ENCODE results near the gene MYO16.

Gene MYO16

GRCh38 chr13:108833531-108833930 lies 204.1 kb downstream of the MYO16 start:
- H3K27ac ChIP-seq (ENCODE audit: low read depth, low read length): no peak overlapping the region
- 0 out of 2 replicates have a peak, but pooled peaks cover 3% of the 10 kb centered on the region for H3K4me1 ChIP-seq (ENCODE audit: control insufficient read depth, insufficient read depth, low read length)
- no peaks in the 10 kb centered on the region for H3K36me3 ChIP-seq (ENCODE audit: control insufficient read depth, insufficient read depth, low read length)
- H3K27me3 ChIP-seq (ENCODE audit: control insufficient read depth, insufficient read depth, low read length): no peaks in the 10 kb centered on the region
- H3K9me3 ChIP-seq (ENCODE audit: control insufficient read depth, insufficient read depth, low read length): peaks cover 12% of the 10 kb centered on the region
- no peak overlapping the region for H3K9ac ChIP-seq (ENCODE audit: low read depth, low read length)
- H3K4me3 ChIP-seq (ENCODE audit: low read depth, low read length): no peak overlapping the region

GRCh38 chr13:108834193-108834592 lies 204.8 kb downstream of the MYO16 start:
- no peak overlapping the region for H3K4me3 ChIP-seq (ENCODE audit: low read depth, low read length)
- H3K27ac ChIP-seq (ENCODE audit: low read depth, low read length): no peak overlapping the region

GRCh38 chr13:108835083-108835482 lies 205.7 kb downstream of the MYO16 start:
- no peaks in the 10 kb centered on the region for H3K27me3 ChIP-seq (ENCODE audit: control insufficient read depth, insufficient read depth, low read length)
- H3K36me3 ChIP-seq (ENCODE audit: control insufficient read depth, insufficient read depth, low read length): no peaks in the 10 kb centered on the region
- no peak overlapping the region for H3K4me3 ChIP-seq (ENCODE audit: low read depth, low read length)
- 0 out of 2 replicates have a peak, but pooled peaks cover 3% of the 10 kb centered on the region for H3K9me3 ChIP-seq (ENCODE audit: control insufficient read depth, insufficient read depth, low read length)
- H3K27ac ChIP-seq (ENCODE audit: low read depth, low read length): no peak overlapping the region
- no peak overlapping the region for H3K9ac ChIP-seq (ENCODE audit: low read depth, low read length)
- 0 out of 2 replicates have a peak, but pooled peaks cover 3% of the 10 kb centered on the region for H3K4me1 ChIP-seq (ENCODE audit: control insufficient read depth, insufficient read depth, low read length)

More at GRCh38 chr13:108834193-108834592, 204.8 kb downstream of the MYO16 start:
- Histone ChIP-seq H3K27me3 (ENCODE audit: control insufficient read depth, insufficient read depth, low read length) (no peaks in the 10 kb centered on the region), H3K4me1 (ENCODE audit: control insufficient read depth, insufficient read depth, low read length) (0 out of 2 replicates have a peak, but pooled peaks cover 3% of the 10 kb centered on the region), H3K9ac (ENCODE audit: low read depth, low read length) (no peak overlapping the region), H3K36me3 (ENCODE audit: control insufficient read depth, insufficient read depth, low read length) (no peaks in the 10 kb centered on the region), H3K9me3 (ENCODE audit: control insufficient read depth, insufficient read depth, low read length) (peaks cover 6% of the 10 kb centered on the region; the same call in 1 of the 2 replicates)

- H3K9me3 ChIP-seq (ENCODE audit: control insufficient read depth, insufficient read depth, low read length): no peaks in the 10 kb centered on the region
- H3K27me3 ChIP-seq (ENCODE audit: control insufficient read depth, insufficient read depth, low read length): no peaks in the 10 kb centered on the region
- H3K27ac ChIP-seq (ENCODE audit: low read depth, low read length): no peak overlapping the region
- H3K4me1 ChIP-seq (ENCODE audit: control insufficient read depth, insufficient read depth, low read length): peaks cover 9% of the 10 kb centered on the region
- H3K36me3 ChIP-seq (ENCODE audit: control insufficient read depth, insufficient read depth, low read length): no peaks in the 10 kb centered on the region
- no peak overlapping the region for H3K4me3 ChIP-seq (ENCODE audit: low read depth, low read length)
- no peak overlapping the region for H3K9ac ChIP-seq (ENCODE audit: low read depth, low read length)
Measured at GRCh38 chr13:108850691-108851090, 221.3 kb downstream of the MYO16 start.

GRCh38 chr13:108851660-108852059 lies 222.2 kb downstream of the MYO16 start:
- no peaks in the 10 kb centered on the region for H3K36me3 ChIP-seq (ENCODE audit: control insufficient read depth, insufficient read depth, low read length)
- no peak overlapping the region for H3K9ac ChIP-seq (ENCODE audit: low read depth, low read length)
- no peak overlapping the region for H3K4me3 ChIP-seq (ENCODE audit: low read depth, low read length)
- H3K4me1 ChIP-seq (ENCODE audit: control insufficient read depth, insufficient read depth, low read length): peaks cover 17% of the 10 kb centered on the region
- no peaks in the 10 kb centered on the region for H3K9me3 ChIP-seq (ENCODE audit: control insufficient read depth, insufficient read depth, low read length)
- H3K27me3 ChIP-seq (ENCODE audit: control insufficient read depth, insufficient read depth, low read length): no peaks in the 10 kb centered on the region
- no peak overlapping the region for H3K27ac ChIP-seq (ENCODE audit: low read depth, low read length)

GRCh38 chr13:108853031-108853430 lies 223.6 kb downstream of the MYO16 start:
- H3K9ac ChIP-seq (ENCODE audit: low read depth, low read length): no peak overlapping the region
- peaks cover 19% of the 10 kb centered on the region for H3K4me1 ChIP-seq (ENCODE audit: control insufficient read depth, insufficient read depth, low read length)
- H3K36me3 ChIP-seq (ENCODE audit: control insufficient read depth, insufficient read depth, low read length): no peaks in the 10 kb centered on the region
- no peak overlapping the region for H3K27ac ChIP-seq (ENCODE audit: low read depth, low read length)
- H3K27me3 ChIP-seq (ENCODE audit: control insufficient read depth, insufficient read depth, low read length): no peaks in the 10 kb centered on the region
- no peaks in the 10 kb centered on the region for H3K9me3 ChIP-seq (ENCODE audit: control insufficient read depth, insufficient read depth, low read length)
- no peak overlapping the region for H3K4me3 ChIP-seq (ENCODE audit: low read depth, low read length)

- H3K9ac ChIP-seq (ENCODE audit: low read depth, low read length): no peak overlapping the region
- no peak overlapping the region for H3K4me3 ChIP-seq (ENCODE audit: low read depth, low read length)
- no peaks in the 10 kb centered on the region for H3K27me3 ChIP-seq (ENCODE audit: control insufficient read depth, insufficient read depth, low read length)
- H3K27ac ChIP-seq (ENCODE audit: low read depth, low read length): no peak overlapping the region
- H3K9me3 ChIP-seq (ENCODE audit: control insufficient read depth, insufficient read depth, low read length): no peaks in the 10 kb centered on the region
- no peaks in the 10 kb centered on the region for H3K36me3 ChIP-seq (ENCODE audit: control insufficient read depth, insufficient read depth, low read length)
- H3K4me1 ChIP-seq (ENCODE audit: control insufficient read depth, insufficient read depth, low read length): peaks cover 30% of the 10 kb centered on the region
Measured at GRCh38 chr13:108855737-108856387, 226.5 kb downstream of the MYO16 start.

- H3K27ac ChIP-seq (ENCODE audit: low read depth, low read length): no peak overlapping the region
- H3K9me3 ChIP-seq (ENCODE audit: control insufficient read depth, insufficient read depth, low read length): no peaks in the 10 kb centered on the region
- no peaks in the 10 kb centered on the region for H3K36me3 ChIP-seq (ENCODE audit: control insufficient read depth, insufficient read depth, low read length)
- peaks cover 30% of the 10 kb centered on the region for H3K4me1 ChIP-seq (ENCODE audit: control insufficient read depth, insufficient read depth, low read length)
- H3K4me3 ChIP-seq (ENCODE audit: low read depth, low read length): no peak overlapping the region
- H3K27me3 ChIP-seq (ENCODE audit: control insufficient read depth, insufficient read depth, low read length): no peaks in the 10 kb centered on the region
- no peak overlapping the region for H3K9ac ChIP-seq (ENCODE audit: low read depth, low read length)
Measured at GRCh38 chr13:108858676-108859075, 229.3 kb downstream of the MYO16 start.

GRCh38 chr13:108859197-108860012 lies 230.0 kb downstream of the MYO16 start:
- H3K27ac ChIP-seq (ENCODE audit: low read depth, low read length): no peak overlapping the region
- peaks cover 30% of the 10 kb centered on the region for H3K4me1 ChIP-seq (ENCODE audit: control insufficient read depth, insufficient read depth, low read length)
- no peaks in the 10 kb centered on the region for H3K27me3 ChIP-seq (ENCODE audit: control insufficient read depth, insufficient read depth, low read length)
- H3K9ac ChIP-seq (ENCODE audit: low read depth, low read length): no peak overlapping the region
- H3K4me3 ChIP-seq (ENCODE audit: low read depth, low read length): no peak overlapping the region
- no peaks in the 10 kb centered on the region for H3K36me3 ChIP-seq (ENCODE audit: control insufficient read depth, insufficient read depth, low read length)
- H3K9me3 ChIP-seq (ENCODE audit: control insufficient read depth, insufficient read depth, low read length): no peaks in the 10 kb centered on the region

GRCh38 chr13:108860418-108860817 lies 231.0 kb downstream of the MYO16 start:
- Histone ChIP-seq H3K9ac (ENCODE audit: low read depth, low read length) (no peak overlapping the region), H3K36me3 (ENCODE audit: control insufficient read depth, insufficient read depth, low read length) (no peaks in the 10 kb centered on the region), H3K4me3 (ENCODE audit: low read depth, low read length) (no peak overlapping the region), H3K4me1 (ENCODE audit: control insufficient read depth, insufficient read depth, low read length) (peaks cover 24% of the 10 kb centered on the region), H3K9me3 (ENCODE audit: control insufficient read depth, insufficient read depth, low read length) (no peaks in the 10 kb centered on the region), H3K27me3 (ENCODE audit: control insufficient read depth, insufficient read depth, low read length) (no peaks in the 10 kb centered on the region), H3K27ac (ENCODE audit: low read depth, low read length) (no peak overlapping the region)

GRCh38 chr13:108877300-108877699 lies 247.9 kb downstream of the MYO16 start:
- no peaks in the 10 kb centered on the region for H3K27me3 ChIP-seq (ENCODE audit: control insufficient read depth, insufficient read depth, low read length)
- no peak overlapping the region for H3K27ac ChIP-seq (ENCODE audit: low read depth, low read length)
- H3K36me3 ChIP-seq (ENCODE audit: control insufficient read depth, insufficient read depth, low read length): no peaks in the 10 kb centered on the region
- no peaks in the 10 kb centered on the region for H3K9me3 ChIP-seq (ENCODE audit: control insufficient read depth, insufficient read depth, low read length)
- H3K4me1 ChIP-seq (ENCODE audit: control insufficient read depth, insufficient read depth, low read length): no peaks in the 10 kb centered on the region
- H3K4me3 ChIP-seq (ENCODE audit: low read depth, low read length): no peak overlapping the region
- no peak overlapping the region for H3K9ac ChIP-seq (ENCODE audit: low read depth, low read length)
